Suprapubic skin (tissue), 4 donors: Measurements from ENCODE around the gene JADE2. TPM values are rescaled to one million over a fixed set of nuclear protein-coding genes. Genes with fewer than 3 reads are reported as not detected.

ENCODE experiments used
- DNase-seq, 2 donors: peaks; one replicate each; pipeline ENCODE4 v3.0.0-alpha.2; 2019; ENCODE audit warnings: low spot score in 2 of 2
- H3K27ac ChIP-seq: fragments of 200-600 bp; sonication (generic); one replicate; pipeline ENCODE4 v1.5.1; 2019
- H3K27me3 ChIP-seq: fragments of 200-600 bp; sonication (generic); one replicate; pipeline ENCODE4 v1.5.1; 2019
- H3K36me3 ChIP-seq: fragments of 200-600 bp; sonication (generic); one replicate; pipeline ENCODE4 v1.5.1; 2019
- H3K4me1 ChIP-seq: fragments of 200-600 bp; sonication (generic); one replicate; pipeline ENCODE4 v1.5.1; 2019
- H3K4me3 ChIP-seq: fragments of 200-600 bp; sonication (generic); one replicate; pipeline ENCODE4 v1.5.1; 2019; ENCODE audit warnings: mild to moderate bottlenecking
- H3K9me3 ChIP-seq: fragments of 200-600 bp; sonication (generic); one replicate; pipeline ENCODE4 v1.5.1; 2019
- EP300 ChIP-seq: sonication (generic); formaldehyde crosslinking; IDR thresholded peaks from one replicate; pipeline ENCODE4 v1.6.1; 2017; ENCODE audit warnings: antibody characterized with exemption
- POLR2A ChIP-seq, 2 donors: fragments of 450-650 bp; IDR thresholded peaks; one replicate each; pipeline ENCODE4 v1.6.1; 2017; ENCODE audit warnings: antibody characterized with exemption in 2 of 2, mild to moderate bottlenecking in 2 of 2, moderate library complexity in 2 of 2
- POLR2AphosphoS5 ChIP-seq, 3 donors: sonication (generic); formaldehyde crosslinking; IDR thresholded peaks; one replicate each; pipeline ENCODE4 v1.6.1; 2017; ENCODE audit warnings: antibody characterized with exemption in 3 of 3
- WGBS: methylation state at CpG from one replicate; pipeline ENCODE4 v1.1.5; 2018; 5-methylcytosine and 5-hydroxymethylcytosine counted together
- total RNA-seq, 4 donors: library from RNA; depleted of rRNA; stranded (reverse); fragments of >200 nt; gene quantifications; one replicate each; pipeline ENCODE4 v1.1.0, GENCODE V29; 2016
- TF ChIP-seq, protein P1 (sequence below), 2 donors: fragments of 200-600 bp in 1 of 2; fragments of 450-650 bp in 1 of 2; sonication (generic) in 1 of 2; IDR thresholded peaks; one replicate each; pipeline ENCODE4 v1.5.1; 2016 to 2019; ENCODE audit warnings: antibody characterized with exemption in 2 of 2, mild to moderate bottlenecking in 1 of 2, moderate library complexity in 1 of 2

JADE2 gene
- total RNA-seq, 4 donors from 2014 or later: 31.4 to 62.1 (median 56.6) TPM

DNA sequence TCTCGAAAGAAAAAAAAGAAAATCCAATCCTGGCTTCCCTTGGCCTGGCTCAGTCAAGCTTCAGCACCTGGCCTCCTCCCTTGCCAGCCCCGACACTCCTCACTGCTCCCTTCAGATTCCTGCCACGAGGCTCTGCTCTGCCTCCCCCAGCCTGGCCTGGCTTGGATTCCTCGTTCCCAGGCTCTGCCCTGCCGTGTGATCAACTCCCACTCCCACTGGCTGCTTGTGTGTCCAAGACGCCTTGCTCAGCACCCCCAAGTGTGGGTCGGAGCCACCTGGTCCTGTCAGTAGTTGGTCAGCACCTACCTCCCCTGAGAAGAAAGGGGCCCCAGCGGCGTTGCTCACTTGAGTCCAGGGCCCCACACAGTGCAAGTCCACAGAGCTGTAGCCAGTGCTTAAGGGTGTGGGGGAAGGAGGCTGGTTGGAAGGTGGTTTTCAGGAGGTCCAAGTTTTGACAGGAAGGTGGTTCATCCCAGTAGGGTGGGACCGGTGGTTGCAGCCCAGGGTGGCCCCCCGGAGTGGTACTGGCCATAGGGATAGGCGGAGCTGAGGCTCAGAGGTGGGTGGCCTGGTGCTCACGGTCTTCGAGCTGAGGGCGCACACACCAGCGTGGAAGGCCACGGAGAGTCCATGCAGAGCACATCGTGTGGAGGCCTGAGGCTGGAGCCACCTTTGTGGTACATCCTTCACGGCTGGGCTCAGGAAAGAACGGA is 46.4 kb downstream of the JADE2 start:
- DNase-seq: no peak
- no peak for TF ChIP-seq EP300
- no peak for TF ChIP-seq POLR2AphosphoS5 (IDR thresholded peaks at IDR 0.05)
- TF ChIP-seq, protein P1, sequence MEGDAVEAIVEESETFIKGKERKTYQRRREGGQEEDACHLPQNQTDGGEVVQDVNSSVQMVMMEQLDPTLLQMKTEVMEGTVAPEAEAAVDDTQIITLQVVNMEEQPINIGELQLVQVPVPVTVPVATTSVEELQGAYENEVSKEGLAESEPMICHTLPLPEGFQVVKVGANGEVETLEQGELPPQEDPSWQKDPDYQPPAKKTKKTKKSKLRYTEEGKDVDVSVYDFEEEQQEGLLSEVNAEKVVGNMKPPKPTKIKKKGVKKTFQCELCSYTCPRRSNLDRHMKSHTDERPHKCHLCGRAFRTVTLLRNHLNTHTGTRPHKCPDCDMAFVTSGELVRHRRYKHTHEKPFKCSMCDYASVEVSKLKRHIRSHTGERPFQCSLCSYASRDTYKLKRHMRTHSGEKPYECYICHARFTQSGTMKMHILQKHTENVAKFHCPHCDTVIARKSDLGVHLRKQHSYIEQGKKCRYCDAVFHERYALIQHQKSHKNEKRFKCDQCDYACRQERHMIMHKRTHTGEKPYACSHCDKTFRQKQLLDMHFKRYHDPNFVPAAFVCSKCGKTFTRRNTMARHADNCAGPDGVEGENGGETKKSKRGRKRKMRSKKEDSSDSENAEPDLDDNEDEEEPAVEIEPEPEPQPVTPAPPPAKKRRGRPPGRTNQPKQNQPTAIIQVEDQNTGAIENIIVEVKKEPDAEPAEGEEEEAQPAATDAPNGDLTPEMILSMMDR (IDR thresholded peaks at IDR 0.05): no peak
- TF ChIP-seq POLR2A (IDR thresholded peaks at IDR 0.05): no peak
- Histone ChIP-seq H3K4me1 (peaks cover 29% of the 10 kb centered on the region), H3K27me3 (no peaks in the 10 kb centered on the region), H3K27ac (no peak overlapping the region), H3K9me3 (no peaks in the 10 kb centered on the region), H3K36me3 (peaks cover 87% of the 10 kb centered on the region), H3K4me3 (no peak overlapping the region)
- WGBS: 94% methylated on average over 15 of the region's 20 CpGs

DNA sequence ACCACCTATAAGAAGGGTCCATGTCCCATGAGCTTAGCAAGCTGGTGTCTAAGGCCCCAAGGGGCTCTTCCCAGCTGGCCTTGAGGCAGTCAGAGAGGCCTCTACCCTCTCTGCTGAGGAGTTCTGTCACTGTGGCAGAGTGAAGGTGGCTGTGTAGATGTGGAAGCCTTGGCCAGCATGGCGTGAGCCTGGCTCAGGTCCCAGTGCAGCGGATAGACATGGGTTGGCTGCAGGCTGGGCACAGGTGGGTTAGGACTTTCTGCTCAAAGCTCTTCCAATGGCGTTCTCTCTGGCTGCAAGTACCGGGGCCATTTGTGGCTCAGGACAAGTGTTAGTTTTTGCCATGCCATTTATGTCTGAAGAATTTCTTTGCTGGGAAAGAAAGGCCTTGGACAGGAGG is 47.3 kb downstream of the JADE2 start:
- peaks cover 32% of the 10 kb centered on the region for H3K4me1 ChIP-seq
- no peak for DNase-seq
- H3K4me3 ChIP-seq: no peak overlapping the region
- peaks cover 83% of the 10 kb centered on the region for H3K36me3 ChIP-seq
- no peaks in the 10 kb centered on the region for H3K27me3 ChIP-seq
- H3K9me3 ChIP-seq: no peaks in the 10 kb centered on the region
- 88% methylated on average over 2 of the region's 4 CpGs for WGBS
- TF ChIP-seq, protein P1 (IDR thresholded peaks at IDR 0.05): no peak
- TF ChIP-seq POLR2AphosphoS5 (IDR thresholded peaks at IDR 0.05): no peak
- no peak for TF ChIP-seq EP300
- no peak for TF ChIP-seq POLR2A (IDR thresholded peaks at IDR 0.05)
- no peak overlapping the region for H3K27ac ChIP-seq

DNA sequence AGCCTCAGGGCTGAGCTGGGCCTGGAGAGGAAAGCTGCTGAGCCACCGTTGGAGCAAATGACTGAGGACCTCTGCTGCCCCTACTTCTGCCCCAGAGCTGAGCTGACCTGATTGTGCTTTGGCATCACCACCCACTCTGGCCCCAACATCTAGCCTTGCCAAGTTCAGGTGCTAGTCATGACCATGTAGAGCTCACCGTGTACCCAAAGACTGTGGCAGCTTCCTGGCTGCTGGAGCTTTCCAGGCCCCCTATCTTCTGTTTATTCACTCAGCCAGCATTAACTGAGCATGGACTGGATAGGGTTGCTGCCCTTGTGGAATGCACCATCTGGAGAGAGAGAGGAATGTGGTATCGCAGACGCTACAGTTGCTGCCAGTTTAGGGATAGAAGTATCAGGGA is 49.1 kb downstream of the JADE2 start:
- Histone ChIP-seq H3K36me3 (peaks cover 94% of the 10 kb centered on the region), H3K9me3 (no peaks in the 10 kb centered on the region), H3K27me3 (no peaks in the 10 kb centered on the region), H3K4me1 (peaks cover 16% of the 10 kb centered on the region), H3K4me3 (no peak overlapping the region), H3K27ac (no peak overlapping the region)
- TF ChIP-seq, protein P1 (IDR thresholded peaks at IDR 0.05): no peak
- TF ChIP-seq POLR2AphosphoS5 (IDR thresholded peaks at IDR 0.05) (no peak), POLR2A (IDR thresholded peaks at IDR 0.05) (no peak), EP300 (no peak)
- DNase-seq: no peak
- 60% methylated on average over 4 of the region's 4 CpGs for WGBS

DNA sequence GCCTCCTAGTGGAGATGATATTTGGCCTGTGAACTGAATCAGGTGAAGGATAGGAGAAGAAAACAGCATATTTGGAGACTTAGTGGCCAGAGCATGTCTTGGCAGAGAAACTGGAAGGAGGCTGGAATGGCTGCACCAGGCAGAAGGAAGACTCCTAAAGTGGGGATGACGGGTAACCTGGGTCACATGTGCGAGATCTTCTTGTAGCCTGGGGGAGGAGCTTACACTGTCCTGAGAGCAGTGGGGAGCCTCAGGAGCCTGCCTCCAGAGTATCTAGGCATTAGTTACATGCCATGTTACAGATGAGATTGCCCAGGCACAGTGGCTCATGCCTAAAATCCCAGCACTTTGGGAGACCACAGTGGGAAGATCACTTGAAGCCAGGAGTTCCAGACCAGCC is 49.8 kb downstream of the JADE2 start:
- TF ChIP-seq EP300 (no peak), POLR2A (IDR thresholded peaks at IDR 0.05) (no peak), POLR2AphosphoS5 (IDR thresholded peaks at IDR 0.05) (no peak)
- TF ChIP-seq, protein P1 (IDR thresholded peaks at IDR 0.05): no peak
- no peak overlapping the region for H3K4me3 ChIP-seq
- H3K9me3 ChIP-seq: no peaks in the 10 kb centered on the region
- H3K27me3 ChIP-seq: no peaks in the 10 kb centered on the region
- no peak overlapping the region for H3K27ac ChIP-seq
- WGBS: 65% methylated on average over 2 of the region's 2 CpGs
- H3K36me3 ChIP-seq: peaks cover 94% of the 10 kb centered on the region
- H3K4me1 ChIP-seq: peaks cover 17% of the 10 kb centered on the region
- no peak for DNase-seq

DNA sequence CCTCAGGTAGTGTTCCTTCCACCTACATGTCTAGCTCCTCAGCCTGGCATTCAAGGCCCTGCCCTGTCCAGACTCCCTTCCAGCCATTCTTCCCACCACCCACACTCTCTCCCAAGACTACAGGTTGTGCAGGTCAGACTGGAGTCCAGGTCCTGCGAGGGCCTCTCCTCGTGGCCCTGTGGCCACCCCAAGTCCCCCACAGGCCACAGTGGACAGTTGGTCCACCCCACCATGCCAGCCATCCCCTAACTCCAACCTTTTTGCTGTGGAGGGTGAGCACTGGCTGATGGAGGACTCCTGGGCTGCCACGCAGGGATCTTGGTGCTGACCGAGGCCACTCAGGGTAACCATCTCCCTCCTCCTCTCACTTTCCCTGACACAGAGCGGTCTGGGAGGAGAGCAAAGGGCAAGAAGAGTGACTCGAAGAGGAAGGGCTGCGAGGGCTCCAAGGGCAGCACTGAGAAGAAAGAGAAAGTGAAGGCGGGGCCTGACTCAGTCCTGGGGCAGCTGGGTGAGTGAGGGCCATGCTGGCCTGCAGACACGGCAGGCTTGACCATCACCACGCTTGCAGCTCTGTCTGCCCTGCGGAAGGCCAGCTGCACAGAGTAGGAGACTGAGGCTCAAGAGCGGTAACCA is 51.0 kb downstream of the JADE2 start:
- Histone ChIP-seq H3K4me3 (no peak overlapping the region), H3K36me3 (peaks cover 82% of the 10 kb centered on the region), H3K27me3 (no peaks in the 10 kb centered on the region), H3K9me3 (no peaks in the 10 kb centered on the region), H3K27ac (no peak overlapping the region), H3K4me1 (peaks cover 20% of the 10 kb centered on the region)
- 81% methylated on average over 11 of the region's 12 CpGs for WGBS
- no peak for DNase-seq
- TF ChIP-seq POLR2AphosphoS5 (IDR thresholded peaks at IDR 0.05) (no peak), EP300 (no peak), POLR2A (IDR thresholded peaks at IDR 0.05) (no peak)
- TF ChIP-seq, protein P1 (IDR thresholded peaks at IDR 0.05): no peak
